ENCODE data around the gene C1orf21. TPM values are rescaled to one million over a fixed set of nuclear protein-coding genes. Genes with fewer than 3 reads are reported as not detected.
A peak's percentile ranks its signal among the peaks of the same experiment; 100 is the strongest.

C1orf21 gene
- total RNA-seq, 2 donors from 2014 or later = 8.3 to 10.2 TPM

- no peak overlapping the region for H3K27ac ChIP-seq
- H3K9me3 ChIP-seq = no peaks in the 10 kb centered on the region
- DNase-seq = no peak
- no peaks in the 10 kb centered on the region for H3K4me1 ChIP-seq
- intact Hi-C loops (cut with DNase I) = no loop called here
- H3K4me3 ChIP-seq = no peak overlapping the region
- WGBS, 2 donors = 95 to 98% methylated on average over 7 of the region's 7 CpGs
- ATAC-seq = no peak
- no peaks in the 10 kb centered on the region for H3K36me3 ChIP-seq (replicated peaks in 1 of 2; ENCODE audit: insufficient read depth in 1 of 2, low read depth in 2 of 2)
- H3K27me3 ChIP-seq = no peaks in the 10 kb centered on the region
- TF ChIP-seq, protein P1, sequence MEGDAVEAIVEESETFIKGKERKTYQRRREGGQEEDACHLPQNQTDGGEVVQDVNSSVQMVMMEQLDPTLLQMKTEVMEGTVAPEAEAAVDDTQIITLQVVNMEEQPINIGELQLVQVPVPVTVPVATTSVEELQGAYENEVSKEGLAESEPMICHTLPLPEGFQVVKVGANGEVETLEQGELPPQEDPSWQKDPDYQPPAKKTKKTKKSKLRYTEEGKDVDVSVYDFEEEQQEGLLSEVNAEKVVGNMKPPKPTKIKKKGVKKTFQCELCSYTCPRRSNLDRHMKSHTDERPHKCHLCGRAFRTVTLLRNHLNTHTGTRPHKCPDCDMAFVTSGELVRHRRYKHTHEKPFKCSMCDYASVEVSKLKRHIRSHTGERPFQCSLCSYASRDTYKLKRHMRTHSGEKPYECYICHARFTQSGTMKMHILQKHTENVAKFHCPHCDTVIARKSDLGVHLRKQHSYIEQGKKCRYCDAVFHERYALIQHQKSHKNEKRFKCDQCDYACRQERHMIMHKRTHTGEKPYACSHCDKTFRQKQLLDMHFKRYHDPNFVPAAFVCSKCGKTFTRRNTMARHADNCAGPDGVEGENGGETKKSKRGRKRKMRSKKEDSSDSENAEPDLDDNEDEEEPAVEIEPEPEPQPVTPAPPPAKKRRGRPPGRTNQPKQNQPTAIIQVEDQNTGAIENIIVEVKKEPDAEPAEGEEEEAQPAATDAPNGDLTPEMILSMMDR (IDR thresholded peaks at IDR 0.05) = no peak
- TF ChIP-seq POLR2A (IDR thresholded peaks at IDR 0.05) = no peak
These were observed 227.8 kb downstream of the C1orf21 start for GRCh38 chr1:184614667-184615066.

- 54 to 63% methylated on average over 4 to 5 of the region's 5 CpGs for WGBS, 2 donors
- intact Hi-C loops (cut with DNase I) = no loop called here
- H3K27ac ChIP-seq = no peak overlapping the region
- no peak for ATAC-seq
- DNase-seq = peak in 1 of 4 donors; percentile 38
- H3K27me3 ChIP-seq = no peaks in the 10 kb centered on the region
- H3K4me3 ChIP-seq = no peak overlapping the region
- no peaks in the 10 kb centered on the region for H3K4me1 ChIP-seq
- TF ChIP-seq, protein P1 (IDR thresholded peaks at IDR 0.05) = no peak
- TF ChIP-seq POLR2A (IDR thresholded peaks at IDR 0.05) = no peak
- no peaks in the 10 kb centered on the region for H3K9me3 ChIP-seq
- H3K36me3 ChIP-seq (replicated peaks in 1 of 2; ENCODE audit: insufficient read depth in 1 of 2, low read depth in 2 of 2) = no peaks in the 10 kb centered on the region
These were observed 228.5 kb downstream of the C1orf21 start for GRCh38 chr1:184615301-184615700.

DNA sequence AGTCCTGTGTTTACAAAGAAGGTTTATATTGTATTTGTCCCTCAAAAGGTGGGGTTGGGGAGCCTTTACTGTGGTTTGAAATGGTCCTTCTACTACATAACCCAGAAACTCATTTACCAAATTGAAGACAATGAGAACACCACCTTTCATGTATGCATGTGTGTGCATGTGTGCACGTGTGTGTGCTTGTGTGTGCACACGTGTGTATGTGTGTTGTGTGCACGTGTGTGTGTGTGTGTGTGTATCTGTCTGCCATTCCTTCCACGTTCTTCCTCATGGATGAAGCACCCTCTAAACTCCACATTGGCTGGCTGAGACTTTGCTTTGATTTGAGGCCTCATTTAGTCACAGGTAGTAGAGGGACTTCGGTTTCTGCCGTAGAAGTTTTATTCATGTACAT, 229.7 kb downstream of the C1orf21 start:
- H3K4me1 ChIP-seq = no peaks in the 10 kb centered on the region
- H3K36me3 ChIP-seq (replicated peaks in 1 of 2; ENCODE audit: insufficient read depth in 1 of 2, low read depth in 2 of 2) = no peaks in the 10 kb centered on the region
- no peak overlapping the region for H3K4me3 ChIP-seq
- intact Hi-C loops (cut with DNase I) = no loop called here
- H3K27ac ChIP-seq = no peak overlapping the region
- TF ChIP-seq, protein P1 (IDR thresholded peaks at IDR 0.05) = no peak
- TF ChIP-seq POLR2A (IDR thresholded peaks at IDR 0.05) = no peak
- DNase-seq (no peak), ATAC-seq (no peak)
- H3K27me3 ChIP-seq = no peaks in the 10 kb centered on the region
- WGBS, 2 donors = 81 to 87% methylated on average over 6 of the region's 6 CpGs
- H3K9me3 ChIP-seq = no peaks in the 10 kb centered on the region

DNA sequence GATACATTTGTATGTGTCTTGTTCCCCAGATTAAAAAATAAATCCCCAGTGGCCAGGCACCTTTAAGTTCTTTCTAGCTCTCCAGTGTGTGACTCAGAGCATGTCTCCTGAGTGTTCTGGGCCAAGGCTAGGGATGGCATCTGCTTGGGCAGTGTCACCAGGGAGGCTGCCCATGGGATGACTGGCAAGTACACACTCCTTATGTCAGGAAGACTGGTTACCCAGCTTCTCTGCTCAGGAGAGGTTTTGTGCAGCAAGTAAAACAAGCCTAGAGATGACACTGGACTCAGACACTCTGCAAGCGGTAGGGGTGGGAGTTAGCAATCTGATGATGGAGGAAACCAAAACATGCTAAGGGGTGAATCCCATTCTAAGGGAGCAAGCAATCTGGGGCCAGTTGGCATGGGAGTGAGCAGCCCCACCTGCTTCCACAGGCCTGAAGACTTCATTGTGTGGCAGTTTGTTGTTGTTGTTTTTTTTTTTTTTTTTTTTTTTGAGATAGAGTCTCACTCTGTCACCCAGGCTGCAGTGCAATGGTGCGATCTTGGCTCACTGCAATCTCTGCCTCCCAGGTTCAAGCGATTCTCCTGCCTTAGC, 230.7 kb downstream of the C1orf21 start:
- H3K27ac ChIP-seq = no peak overlapping the region
- no peak for TF ChIP-seq POLR2A (IDR thresholded peaks at IDR 0.05)
- TF ChIP-seq, protein P1 (IDR thresholded peaks at IDR 0.05) = no peak
- intact Hi-C loops (cut with DNase I) = no loop called here

DNA sequence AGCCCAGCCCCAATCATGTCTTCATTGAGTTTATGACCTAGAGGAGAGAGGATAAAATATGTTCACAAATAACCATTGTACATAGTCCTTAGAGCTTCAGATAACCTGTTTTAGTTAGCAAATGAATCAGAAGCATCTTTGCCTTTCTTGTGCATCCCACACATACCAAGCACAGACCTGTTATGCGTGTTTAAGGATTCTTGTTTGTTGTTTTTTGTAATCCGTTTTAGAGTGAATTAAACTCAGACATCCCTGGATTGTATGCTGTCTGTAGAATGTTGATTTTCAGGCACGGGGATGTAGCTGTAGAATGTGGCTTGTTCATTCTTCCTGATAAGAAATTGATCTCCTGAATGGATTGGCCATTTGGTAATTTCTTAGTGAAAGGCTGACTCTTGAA, 232.0 kb downstream of the C1orf21 start:
- H3K9me3 ChIP-seq = no peaks in the 10 kb centered on the region

More for the DNA sequence above, 230.7 kb downstream of the C1orf21 start:
- ATAC-seq (no peak), DNase-seq (no peak)
- Histone ChIP-seq H3K27me3 (no peaks in the 10 kb centered on the region), H3K4me3 (no peak overlapping the region), H3K36me3 (replicated peaks in 1 of 2; ENCODE audit: insufficient read depth in 1 of 2, low read depth in 2 of 2) (no peaks in the 10 kb centered on the region), H3K4me1 (no peaks in the 10 kb centered on the region), H3K9me3 (no peaks in the 10 kb centered on the region)
- 98 to 100% methylated on average over 3 of the region's 3 CpGs for WGBS, 2 donors

More for the DNA sequence above, 232.0 kb downstream of the C1orf21 start:
- intact Hi-C loops (cut with DNase I) = no loop called here
- 89 to 91% methylated on average over 3 of the region's 3 CpGs for WGBS, 2 donors
- no peak for ATAC-seq
- Histone ChIP-seq H3K36me3 (replicated peaks in 1 of 2; ENCODE audit: insufficient read depth in 1 of 2, low read depth in 2 of 2) (no peaks in the 10 kb centered on the region), H3K27ac (no peak overlapping the region), H3K4me3 (no peak overlapping the region), H3K27me3 (no peaks in the 10 kb centered on the region), H3K4me1 (no peaks in the 10 kb centered on the region)
- DNase-seq = no peak
- no peak for TF ChIP-seq POLR2A (IDR thresholded peaks at IDR 0.05)
- TF ChIP-seq, protein P1 (IDR thresholded peaks at IDR 0.05) = no peak

Measured in body of pancreas (tissue), 4 donors.